Mucosa of descending colon (tissue), 3 donors: ENCODE data around the gene OR14A2. TPM values are rescaled to one million over a fixed set of nuclear protein-coding genes. Genes with fewer than 3 reads are reported as not detected.
"Not testable (repeated sequence)": the region's sequence is repeated elsewhere in the genome, so short reads cannot be mapped to it uniquely, and the experiment has no call there.

ENCODE experiments used
- ATAC-seq: fragments of 200-7000 bp; cut with Tn5 transposase; one replicate; pipeline ENCODE4 v1.9.1; 2020; ENCODE audit warnings: mild to moderate bottlenecking, moderate library complexity
- DNase-seq, 3 donors: peaks; one replicate each; pipeline ENCODE4 v3.0.0-alpha.2; 2020
- H3K36me3 ChIP-seq: fragments of 200-600 bp; one replicate; pipeline ENCODE4 v1.8.0; 2021; ENCODE audit warnings: low read depth, mild to moderate bottlenecking
- H3K4me1 ChIP-seq: fragments of 200-600 bp; one replicate; pipeline ENCODE4 v1.8.0; 2021; ENCODE audit warnings: low read depth, mild to moderate bottlenecking
- H3K4me3 ChIP-seq: fragments of 200-600 bp; one replicate; pipeline ENCODE4 v1.8.0; 2021; ENCODE audit warnings: mild to moderate bottlenecking
- H3K9me3 ChIP-seq: fragments of 200-600 bp; one replicate; pipeline ENCODE4 v1.8.0; 2021; ENCODE audit warnings: mild to moderate bottlenecking
- intact Hi-C, 2 donors: fragments of 100-400 bp; cut with DNase I in 1 of 2; cut with micrococcal nuclease in 1 of 2; formaldehyde crosslinking; loops; one replicate each; pipeline versions ENCODE4 v1.11.0 to v1.11.1; 2022; cut with DNase I, micrococcal nuclease
- total RNA-seq, 3 donors: library from RNA; stranded (reverse); fragmentation: NEBNext Ultra II Directional in 2 of 3; extraction: Animal tissue kit (Norgen Biotek cat#: 25700) in 2 of 3; gene quantifications; one replicate each; pipeline versions ENCODE4 v1.2.1 to v1.2.4, GENCODE V29; 2021 to 2023
- TF ChIP-seq, protein P1 (sequence below): fragments of 200-600 bp; IDR thresholded peaks from one replicate; pipeline ENCODE4 v1.8.0; 2022; ENCODE audit warnings: antibody characterized with exemption, mild to moderate bottlenecking
- donor health status: DM: no; HTN: no; CAD: no; lungs with moderate emphysema.
- donor health status: DM: no; HTN: no; CAD: no.
- donor health status: DM: no; HTN: yes; CAD: no.

The OR14A2 gene
- total RNA-seq, 3 donors from 2014 or later, result not detected

DNA sequence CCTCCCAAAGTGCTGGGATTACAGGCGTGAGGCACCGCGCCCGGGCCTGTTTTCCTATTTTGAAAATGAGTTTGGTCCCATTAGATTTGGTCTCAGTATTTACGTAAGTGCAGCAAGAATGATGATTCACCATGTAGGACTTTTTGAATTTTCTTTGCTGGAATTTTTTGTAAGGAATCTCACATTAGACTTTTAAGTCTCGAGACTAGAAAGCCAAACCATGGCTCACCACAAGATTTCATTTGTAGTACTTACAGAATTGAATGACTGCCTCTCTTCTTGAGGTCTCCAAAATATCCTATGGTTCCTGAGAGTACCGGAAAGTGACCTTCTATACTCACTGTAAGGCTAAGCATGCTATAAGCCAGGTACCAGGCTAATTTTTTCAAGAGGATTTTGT is 325 bp downstream of the OR14A2 start:
- ATAC-seq (no peak), DNase-seq (no peak)
- no peaks in the 10 kb centered on the region for H3K36me3 ChIP-seq
- H3K4me3 ChIP-seq, result no peak overlapping the region
- intact Hi-C loops, result no loop called here
- peaks cover 8% of the 10 kb centered on the region for H3K9me3 ChIP-seq
- no peaks in the 10 kb centered on the region for H3K4me1 ChIP-seq
- TF ChIP-seq, protein P1, sequence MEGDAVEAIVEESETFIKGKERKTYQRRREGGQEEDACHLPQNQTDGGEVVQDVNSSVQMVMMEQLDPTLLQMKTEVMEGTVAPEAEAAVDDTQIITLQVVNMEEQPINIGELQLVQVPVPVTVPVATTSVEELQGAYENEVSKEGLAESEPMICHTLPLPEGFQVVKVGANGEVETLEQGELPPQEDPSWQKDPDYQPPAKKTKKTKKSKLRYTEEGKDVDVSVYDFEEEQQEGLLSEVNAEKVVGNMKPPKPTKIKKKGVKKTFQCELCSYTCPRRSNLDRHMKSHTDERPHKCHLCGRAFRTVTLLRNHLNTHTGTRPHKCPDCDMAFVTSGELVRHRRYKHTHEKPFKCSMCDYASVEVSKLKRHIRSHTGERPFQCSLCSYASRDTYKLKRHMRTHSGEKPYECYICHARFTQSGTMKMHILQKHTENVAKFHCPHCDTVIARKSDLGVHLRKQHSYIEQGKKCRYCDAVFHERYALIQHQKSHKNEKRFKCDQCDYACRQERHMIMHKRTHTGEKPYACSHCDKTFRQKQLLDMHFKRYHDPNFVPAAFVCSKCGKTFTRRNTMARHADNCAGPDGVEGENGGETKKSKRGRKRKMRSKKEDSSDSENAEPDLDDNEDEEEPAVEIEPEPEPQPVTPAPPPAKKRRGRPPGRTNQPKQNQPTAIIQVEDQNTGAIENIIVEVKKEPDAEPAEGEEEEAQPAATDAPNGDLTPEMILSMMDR, result no peak

DNA sequence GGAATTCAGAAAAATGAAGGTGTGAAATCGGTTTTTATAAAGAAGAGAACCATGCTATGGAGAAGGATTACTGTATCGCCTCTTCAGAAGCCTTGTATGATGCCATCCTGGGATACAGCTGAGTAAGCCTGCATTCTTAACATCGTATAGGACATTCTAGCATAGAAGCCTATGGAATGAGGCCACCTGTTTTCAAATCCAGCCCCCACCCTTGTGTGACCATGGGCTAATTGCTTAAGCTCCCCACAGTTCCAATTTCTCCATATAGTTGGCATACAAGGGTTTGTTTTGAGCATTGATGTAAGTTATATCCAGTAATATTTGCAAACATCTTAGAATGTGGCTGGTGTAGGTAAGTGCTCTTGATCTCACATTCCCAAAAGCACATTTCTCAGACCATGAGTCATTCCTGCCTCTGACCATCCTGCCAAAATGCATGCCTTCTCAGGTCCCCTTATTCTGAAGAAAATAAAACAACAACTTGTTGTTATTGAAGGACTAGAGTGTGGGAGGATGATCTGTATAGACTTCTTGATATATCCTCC is 1.5 kb downstream of the OR14A2 start:
- Histone ChIP-seq H3K4me1 (no peaks in the 10 kb centered on the region), H3K36me3 (no peaks in the 10 kb centered on the region), H3K9me3 (peaks cover 7% of the 10 kb centered on the region), H3K4me3 (no peak overlapping the region)
- DNase-seq (no peak), ATAC-seq (no peak)
- TF ChIP-seq, protein P1, result no peak
- intact Hi-C loops, result no loop called here

DNA sequence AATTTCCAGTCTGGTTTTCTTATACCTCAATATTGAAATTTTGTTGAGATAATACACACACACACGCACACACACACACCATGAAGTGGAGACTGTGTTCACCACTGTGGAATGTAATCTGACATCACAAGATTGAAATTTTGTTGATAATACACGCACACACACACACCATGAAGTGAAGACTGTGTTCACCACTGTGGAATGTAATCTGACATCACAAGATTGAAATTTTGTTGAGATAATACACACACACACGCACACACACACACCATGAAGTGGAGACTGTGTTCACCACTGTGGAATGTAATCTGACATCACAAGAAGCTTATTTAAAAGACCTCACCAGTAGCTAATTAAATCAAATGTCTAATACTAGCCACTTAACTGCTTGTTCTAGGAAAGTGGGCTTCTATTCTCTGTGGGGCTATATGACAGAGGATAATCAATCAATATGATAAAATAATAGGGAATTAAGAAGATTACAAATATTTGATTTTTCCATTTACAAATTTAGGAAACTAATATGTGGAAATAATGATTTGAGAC is 5.7 kb downstream of the OR14A2 start:
- ATAC-seq, intact Hi-C loops, H3K36me3 ChIP-seq, DNase-seq, H3K9me3 ChIP-seq, H3K4me3 ChIP-seq, H3K4me1 ChIP-seq: not testable (repeated sequence)

DNA sequence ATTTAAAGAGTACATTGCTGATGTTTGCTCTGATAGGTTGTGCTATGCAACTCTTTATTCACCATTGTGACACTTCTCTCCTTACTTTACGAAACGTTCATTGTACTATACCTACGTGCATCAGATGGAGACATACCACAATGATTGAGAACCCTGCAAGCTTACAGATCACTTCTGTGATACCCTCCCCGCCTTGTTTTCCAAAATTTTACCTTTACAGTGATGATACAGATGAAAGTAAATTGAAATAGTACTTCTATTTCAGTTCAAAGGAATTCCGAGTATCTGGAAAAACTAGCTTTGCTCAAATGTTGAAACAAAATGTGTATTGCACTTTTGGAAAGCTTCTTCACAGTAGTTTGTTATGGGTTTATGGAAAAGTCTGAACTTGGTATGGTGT is 6.2 kb downstream of the OR14A2 start:
- TF ChIP-seq, protein P1, result no peak
- ATAC-seq (no peak), DNase-seq (no peak)
- Histone ChIP-seq H3K4me1 (no peaks in the 10 kb centered on the region), H3K36me3 (no peaks in the 10 kb centered on the region), H3K4me3 (no peak overlapping the region), H3K9me3 (no peaks in the 10 kb centered on the region)
- intact Hi-C loops, result no loop called here

DNA sequence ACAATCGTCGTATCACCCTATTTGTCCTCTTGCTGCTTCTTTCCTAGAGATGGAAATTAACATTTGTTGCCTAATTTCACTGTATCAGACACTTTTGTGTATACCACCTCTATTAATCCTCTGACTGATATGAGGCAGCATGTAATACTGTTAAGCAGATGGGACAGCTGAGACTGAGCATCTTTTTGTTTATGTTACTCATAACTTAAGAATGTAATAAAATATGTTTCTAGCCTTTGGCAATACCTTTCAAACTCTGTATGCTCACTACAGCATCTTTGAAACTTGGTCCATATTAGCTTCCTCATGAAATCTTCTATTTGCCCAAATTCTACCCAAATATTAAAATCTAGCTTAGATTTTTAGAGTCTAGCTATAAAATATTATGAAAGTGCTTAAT is 7.2 kb downstream of the OR14A2 start:
- H3K4me3 ChIP-seq, result no peak overlapping the region
- TF ChIP-seq, protein P1, result no peak
- H3K9me3 ChIP-seq, result no peaks in the 10 kb centered on the region
- H3K36me3 ChIP-seq, result no peaks in the 10 kb centered on the region
- no peaks in the 10 kb centered on the region for H3K4me1 ChIP-seq
- intact Hi-C loops, result no loop called here
- no peak for DNase-seq
- no peak for ATAC-seq

DNA sequence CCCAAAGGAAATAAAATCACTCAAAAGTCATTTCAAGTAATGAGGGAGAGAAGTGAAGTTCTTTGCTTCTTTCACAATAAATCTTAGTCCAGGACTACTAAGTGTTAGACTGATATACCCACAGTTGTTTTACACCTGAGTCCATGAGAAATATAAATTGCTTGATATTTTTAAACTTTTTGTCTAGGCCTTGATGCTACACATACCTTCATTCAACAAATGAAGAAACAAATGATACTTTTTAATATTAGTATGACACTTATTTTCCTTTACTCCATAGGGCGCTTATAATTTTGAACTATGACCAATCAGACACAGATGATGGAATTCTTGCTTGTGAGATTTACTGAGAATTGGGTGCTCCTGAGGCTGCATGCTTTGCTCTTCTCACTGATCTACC is 9.6 kb downstream of the OR14A2 start, which contains the start of gene OR14K1:
TSS of gene OR14K1 (plus strand) at position 301 of the 400 bp plus-strand sequence. CDS start at position 301, 0 bp downstream.
- no peaks in the 10 kb centered on the region for H3K4me1 ChIP-seq
- intact Hi-C loops, result no loop called here
- ATAC-seq (no peak), DNase-seq (no peak)
- TF ChIP-seq, protein P1, result no peak
- no peak within 1 kb of the TSS for H3K4me3 ChIP-seq
- no peaks in the 10 kb centered on the region for H3K9me3 ChIP-seq
- H3K36me3 ChIP-seq, result no peaks in the 10 kb centered on the region
